Medulla oblongata (tissue), 1 donor: ENCODE measurements around the gene PID1.

Source experiments
- DNase-seq: peaks from one replicate; pipeline ENCODE4 v3.0.0-alpha.2; 2015; ENCODE audit errors: extremely low spot score

PID1 gene

GRCh38 chr2:229270551-229271410 is at the start of gene PID1:
Gene PID1 (minus strand): TSS chr2:229271287. CDS start chr2:229271043, 244 bp downstream.
- peak; percentile 21 for DNase-seq

GRCh38 chr2:229319558-229319957 is 48.5 kb upstream of the PID1 start:
- no peak for DNase-seq

- no peak for DNase-seq
Measured at GRCh38 chr2:229314117-229314516, 43.0 kb upstream of the PID1 start.

- DNase-seq: no peak
Measured at GRCh38 chr2:229313591-229313990, 42.5 kb upstream of the PID1 start.

GRCh38 chr2:229301237-229301636 is 30.1 kb upstream of the PID1 start:
- peak; percentile 10 for DNase-seq

GRCh38 chr2:229300790-229301189 is 29.7 kb upstream of the PID1 start:
- no peak for DNase-seq

GRCh38 chr2:229300371-229300770 is 29.3 kb upstream of the PID1 start:
- DNase-seq: no peak

GRCh38 chr2:229297247-229297646 is 26.2 kb upstream of the PID1 start:
- DNase-seq: peak; percentile 62

GRCh38 chr2:229296536-229296935 is 25.4 kb upstream of the PID1 start:
- no peak for DNase-seq

GRCh38 chr2:229296016-229296415 is 24.9 kb upstream of the PID1 start:
- no peak for DNase-seq

- DNase-seq: no peak
Measured at GRCh38 chr2:229287823-229288222, 16.7 kb upstream of the PID1 start.

GRCh38 chr2:229282758-229283546 is 11.9 kb upstream of the PID1 start:
- DNase-seq: peak; percentile 37

GRCh38 chr2:229279516-229279915 is 8.4 kb upstream of the PID1 start:
- DNase-seq: no peak

GRCh38 chr2:229275506-229275905 is 4.4 kb upstream of the PID1 start:
- DNase-seq: no peak

- DNase-seq: peak; percentile 91
Measured at GRCh38 chr2:229273723-229274338, 2.7 kb upstream of the PID1 start.

GRCh38 chr2:229273006-229273722 is 2.1 kb upstream of the PID1 start:
- no peak for DNase-seq

GRCh38 chr2:229269941-229270340 is 1.1 kb downstream of the PID1 start:
- no peak for DNase-seq

- no peak for DNase-seq
Measured at GRCh38 chr2:229269146-229269545, 1.9 kb downstream of the PID1 start.

- no peak for DNase-seq
Measured at GRCh38 chr2:229268626-229269025, 2.5 kb downstream of the PID1 start.

- peak; percentile 32 for DNase-seq
Measured at GRCh38 chr2:229267080-229267479, 4.0 kb downstream of the PID1 start.

GRCh38 chr2:229265727-229266126 is 5.4 kb downstream of the PID1 start:
- DNase-seq: no peak

GRCh38 chr2:229261599-229261998 is 9.5 kb downstream of the PID1 start:
- DNase-seq: no peak
